ENCODE results near the gene PDLIM1.
"Not testable (repeated sequence)": the region's sequence is repeated elsewhere in the genome, so short reads cannot be mapped to it uniquely, and the experiment has no call there.

Gene PDLIM1

GRCh38 chr10:95229724-95230627 is 60.8 kb downstream of the PDLIM1 start:
- peak; percentile 94 for DNase-seq (ENCODE audit: extremely low read depth, low read depth)
- no peak overlapping the region for H3K4me3 ChIP-seq (replicated peaks; ENCODE audit: low read depth, low read length)
- no peak for TF ChIP-seq CTCF (IDR thresholded peaks at IDR 0.05; ENCODE audit: low read depth, low read length, missing control alignments)

GRCh38 chr10:95228934-95229723 is 61.7 kb downstream of the PDLIM1 start:
- DNase-seq (ENCODE audit: extremely low read depth, low read depth); H3K4me3 ChIP-seq (replicated peaks; ENCODE audit: low read depth, low read length): not testable (repeated sequence)

GRCh38 chr10:95225136-95225535 is 65.7 kb downstream of the PDLIM1 start:
- no peak for TF ChIP-seq CTCF (IDR thresholded peaks at IDR 0.05; ENCODE audit: low read depth, low read length, missing control alignments)

GRCh38 chr10:95221124-95221523 is 69.7 kb downstream of the PDLIM1 start:
- H3K4me3 ChIP-seq (replicated peaks; ENCODE audit: low read depth, low read length): no peak overlapping the region
- TF ChIP-seq CTCF (IDR thresholded peaks at IDR 0.05; ENCODE audit: low read depth, low read length, missing control alignments): no peak
- no peak for DNase-seq (ENCODE audit: extremely low read depth, low read depth)

More at GRCh38 chr10:95225136-95225535, 65.7 kb downstream of the PDLIM1 start:
- no peak overlapping the region for H3K4me3 ChIP-seq (replicated peaks; ENCODE audit: low read depth, low read length)
- DNase-seq (ENCODE audit: extremely low read depth, low read depth): no peak

GRCh38 chr10:95220539-95220938 is 70.3 kb downstream of the PDLIM1 start:
- DNase-seq (ENCODE audit: extremely low read depth, low read depth): no peak
- TF ChIP-seq CTCF (IDR thresholded peaks at IDR 0.05; ENCODE audit: low read depth, low read length, missing control alignments): no peak
- H3K4me3 ChIP-seq (replicated peaks; ENCODE audit: low read depth, low read length): no peak overlapping the region

- DNase-seq (ENCODE audit: extremely low read depth, low read depth): no peak
- no peak for TF ChIP-seq CTCF (IDR thresholded peaks at IDR 0.05; ENCODE audit: low read depth, low read length, missing control alignments)
- no peak overlapping the region for H3K4me3 ChIP-seq (replicated peaks; ENCODE audit: low read depth, low read length)
These were observed 73.3 kb downstream of the PDLIM1 start for GRCh38 chr10:95217476-95217875.

GRCh38 chr10:95214793-95215192 is 76.0 kb downstream of the PDLIM1 start:
- TF ChIP-seq CTCF (IDR thresholded peaks at IDR 0.05; ENCODE audit: low read depth, low read length, missing control alignments): no peak
- H3K4me3 ChIP-seq (replicated peaks; ENCODE audit: low read depth, low read length): no peak overlapping the region
- DNase-seq (ENCODE audit: extremely low read depth, low read depth): no peak

Data from HFF-Myc (cell line).